OCI-LY7 (cell line): ENCODE results near the gene PFN4. TPM values are rescaled to one million over a fixed set of nuclear protein-coding genes. Genes with fewer than 3 reads are reported as not detected.
"Not testable (repeated sequence)": the region's sequence is repeated elsewhere in the genome, so short reads cannot be mapped to it uniquely, and the experiment has no call there.

Experiments used
- BruUV-seq: library from RNA; stranded (reverse); fragments of 400-500 nt; replicated peaks from 2 replicates; lab custom pipeline; 2021; lab: Mats Ljungman, UMichigan
- CTCF ChIA-PET: fragments of 300-600 bp; sonication (Branson Sonifier 250); formaldehyde crosslinking; loops from one replicate; lab custom pipeline; 2022; ENCODE audit warnings: antibody characterized with exemption; ENCODE audit not compliant: unreplicated experiment; lab: Charles Lee
- POLR2A ChIA-PET: fragments of 300-600 bp; sonication (Branson Sonifier 250); formaldehyde crosslinking; loops from one replicate; lab custom pipeline; 2022; ENCODE audit warnings: antibody characterized with exemption; lab: Charles Lee
- DNase-seq: peaks from one replicate; pipeline ENCODE4 v3.0.0-alpha.2; 2015; ENCODE audit warnings: low spot score
- H2AFZ ChIP-seq: fragments of 200-600 bp; sonication (generic), shearing (Covaris generic); 2 replicates; pipeline ENCODE4 v1.6.1; 2014; ENCODE audit warnings: mild to moderate bottlenecking, antibody characterized with exemption, low read length, moderate library complexity
- H3K27ac ChIP-seq: fragments of 200-600 bp; sonication (generic); 2 replicates; pipeline ENCODE4 v1.5.1; 2014; ENCODE audit warnings: mixed run types, low read depth, mild to moderate bottlenecking, moderate library complexity, low read length, inconsistent platforms; ENCODE audit not compliant: poor library complexity, severe bottlenecking
- H3K36me3 ChIP-seq: fragments of 200-600 bp; sonication (generic); 2 replicates; pipeline ENCODE4 v1.6.1; 2014; ENCODE audit warnings: mild to moderate bottlenecking, antibody characterized with exemption, low read length, moderate library complexity, mixed read lengths; ENCODE audit not compliant: insufficient read depth
- H3K4me1 ChIP-seq: fragments of 200-600 bp; sonication (generic); 2 replicates; pipeline ENCODE4 v1.5.1; 2014; ENCODE audit warnings: mild to moderate bottlenecking, low read length; ENCODE audit not compliant: insufficient read depth, poor library complexity, severe bottlenecking
- H3K4me2 ChIP-seq: fragments of 200-600 bp; sonication (generic); 2 replicates; pipeline ENCODE4 v1.6.1; 2014; ENCODE audit warnings: mild to moderate bottlenecking, low read length
- H3K4me3 ChIP-seq: fragments of 200-600 bp; sonication (generic); 2 replicates; pipeline ENCODE4 v1.5.1; 2014; ENCODE audit warnings: mild to moderate bottlenecking, low read depth, low read length; ENCODE audit not compliant: poor library complexity, severe bottlenecking
- H3K79me2 ChIP-seq: fragments of 200-600 bp; sonication (generic); 2 replicates; pipeline ENCODE4 v1.6.1; 2016; ENCODE audit warnings: low read depth, mild to moderate bottlenecking, low read length, moderate library complexity, mixed read lengths; ENCODE audit not compliant: insufficient read depth
- H3K9me2 ChIP-seq: fragments of 200-600 bp; sonication (generic); 2 replicates; pipeline ENCODE4 v1.6.1; 2016; ENCODE audit warnings: mild to moderate bottlenecking, low read length, mixed read lengths; ENCODE audit not compliant: insufficient read depth
- H3K9me3 ChIP-seq: fragments of 200-600 bp; sonication (generic); 2 replicates; pipeline ENCODE4 v1.6.1; 2014; ENCODE audit warnings: mild to moderate bottlenecking, mixed run types, low read length, mixed read lengths
- H4K20me1 ChIP-seq: fragments of 200-600 bp; sonication (generic); 2 replicates; pipeline ENCODE4 v1.6.1; 2014; ENCODE audit warnings: mild to moderate bottlenecking, antibody characterized with exemption, low read length, moderate library complexity, mixed read lengths; ENCODE audit not compliant: insufficient read depth
- EZH2phosphoT487 ChIP-seq: fragments of 200-600 bp; sonication (generic); IDR thresholded peaks from 2 replicates; pipeline ENCODE4 v1.6.1; 2018; ENCODE audit warnings: low read depth, borderline replicate concordance, mild to moderate bottlenecking, mixed run types, antibody characterized with exemption, low read length, moderate library complexity, mixed read lengths
- intact Hi-C: fragments of 100-400 bp; cut with micrococcal nuclease; formaldehyde crosslinking; loops from one replicate; pipeline ENCODE4 v1.10.0; 2022; ENCODE audit not compliant: unreplicated experiment
- total RNA-seq, 2 experiments: library from RNA; depleted of rRNA in 1 of 2; stranded (reverse); fragments of >200 nt in 1 of 2; shearing (Covaris generic) in 1 of 2; gene quantifications; 2 replicates each; pipeline ENCODE4 v1.2.3, GENCODE V29; 2014 to 2022
- TF ChIP-seq, protein P1 (sequence below): fragments of 200-600 bp; sonication (generic); conservative IDR thresholded peaks from 2 replicates; pipeline ENCODE4 v1.5.1; 2014; ENCODE audit warnings: mild to moderate bottlenecking, antibody characterized with exemption, low read length, moderate library complexity, mixed read lengths

The PFN4 gene
- total RNA-seq, 2 experiments from 2014 or later: not detected

GRCh38 chr2:24110660-24111303 is 12.4 kb downstream of the PFN4 start:
- H3K79me2 ChIP-seq: no peaks in the 10 kb centered on the region
- H3K9me2 ChIP-seq: no peaks in the 10 kb centered on the region
- H3K4me1 ChIP-seq: no peaks in the 10 kb centered on the region
- no peak for DNase-seq
- ChIA-PET CTCF (no interaction called here), POLR2A (no interaction called here)
- H3K36me3 ChIP-seq: no peaks in the 10 kb centered on the region
- no peak overlapping the region for H3K4me3 ChIP-seq
- TF ChIP-seq, protein P1, sequence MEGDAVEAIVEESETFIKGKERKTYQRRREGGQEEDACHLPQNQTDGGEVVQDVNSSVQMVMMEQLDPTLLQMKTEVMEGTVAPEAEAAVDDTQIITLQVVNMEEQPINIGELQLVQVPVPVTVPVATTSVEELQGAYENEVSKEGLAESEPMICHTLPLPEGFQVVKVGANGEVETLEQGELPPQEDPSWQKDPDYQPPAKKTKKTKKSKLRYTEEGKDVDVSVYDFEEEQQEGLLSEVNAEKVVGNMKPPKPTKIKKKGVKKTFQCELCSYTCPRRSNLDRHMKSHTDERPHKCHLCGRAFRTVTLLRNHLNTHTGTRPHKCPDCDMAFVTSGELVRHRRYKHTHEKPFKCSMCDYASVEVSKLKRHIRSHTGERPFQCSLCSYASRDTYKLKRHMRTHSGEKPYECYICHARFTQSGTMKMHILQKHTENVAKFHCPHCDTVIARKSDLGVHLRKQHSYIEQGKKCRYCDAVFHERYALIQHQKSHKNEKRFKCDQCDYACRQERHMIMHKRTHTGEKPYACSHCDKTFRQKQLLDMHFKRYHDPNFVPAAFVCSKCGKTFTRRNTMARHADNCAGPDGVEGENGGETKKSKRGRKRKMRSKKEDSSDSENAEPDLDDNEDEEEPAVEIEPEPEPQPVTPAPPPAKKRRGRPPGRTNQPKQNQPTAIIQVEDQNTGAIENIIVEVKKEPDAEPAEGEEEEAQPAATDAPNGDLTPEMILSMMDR: no peak
- no peak for TF ChIP-seq EZH2phosphoT487
- no peak overlapping the region for H2AFZ ChIP-seq
- no peaks in the 10 kb centered on the region for H4K20me1 ChIP-seq
- no peak overlapping the region for H3K27ac ChIP-seq
- intact Hi-C loops: no loop called here
- no peaks in the 10 kb centered on the region for H3K9me3 ChIP-seq
- no peak overlapping the region for H3K4me2 ChIP-seq
- no TSS peak for BruUV-seq

DNA sequence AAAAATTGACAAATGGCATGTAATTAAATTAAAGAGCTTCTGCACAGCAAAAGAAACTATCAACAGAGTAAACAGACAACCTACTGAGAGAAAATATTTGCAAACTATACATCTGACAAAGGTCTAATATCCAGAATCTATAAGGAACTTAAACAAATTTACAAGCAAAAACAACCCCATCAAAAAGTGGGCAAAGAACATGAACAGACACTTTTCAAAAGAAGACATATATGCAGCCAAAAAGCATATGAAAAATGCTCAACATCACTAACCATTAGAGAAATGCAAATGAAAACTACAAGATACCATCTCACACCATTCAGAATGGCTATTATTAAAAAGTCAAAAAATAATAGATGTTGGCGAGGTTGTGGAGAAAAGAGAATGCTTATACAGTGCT is 13.7 kb downstream of the PFN4 start:
- POLR2A ChIA-PET, H4K20me1 ChIP-seq, H3K4me2 ChIP-seq, DNase-seq, H3K9me2 ChIP-seq, intact Hi-C loops, BruUV-seq, CTCF ChIA-PET, H3K9me3 ChIP-seq, H2AFZ ChIP-seq, H3K4me1 ChIP-seq, H3K79me2 ChIP-seq, H3K27ac ChIP-seq, H3K4me3 ChIP-seq, H3K36me3 ChIP-seq: not testable (repeated sequence)

GRCh38 chr2:24107336-24107735 is 15.8 kb downstream of the PFN4 start:
- intact Hi-C loops: no loop called here
- Histone ChIP-seq H3K27ac (no peak overlapping the region), H3K4me3 (no peak overlapping the region), H3K4me1 (no peaks in the 10 kb centered on the region), H3K79me2 (no peaks in the 10 kb centered on the region), H3K36me3 (no peaks in the 10 kb centered on the region), H2AFZ (no peak overlapping the region), H3K9me3 (no peaks in the 10 kb centered on the region), H3K9me2 (no peaks in the 10 kb centered on the region), H3K4me2 (no peak overlapping the region), H4K20me1 (no peaks in the 10 kb centered on the region)
- POLR2A ChIA-PET: no interaction called here
- no peak for DNase-seq
- no TSS peak for BruUV-seq
- CTCF ChIA-PET: no interaction called here
- no peak for TF ChIP-seq EZH2phosphoT487
- TF ChIP-seq, protein P1: no peak
